GM18517 (cell line): ENCODE data around the gene FXYD3.

Source experiments
- ATAC-seq: cut with Tn5 transposase; IDR thresholded peaks from one replicate; pipeline ENCODE4 v1.9.1; 2021; ENCODE audit warnings: mild to moderate bottlenecking, moderate library complexity; ENCODE audit not compliant: unreplicated experiment

FXYD3 gene

GRCh38 chr19:35115177-35115951, at the start of gene FXYD3:
FXYD3 (plus strand) TSS chr19:35115823; CDS start chr19:35119377, 3,554 bp downstream.
- no peak for ATAC-seq

GRCh38 chr19:35066121-35066520, 49.5 kb upstream of the FXYD3 start:
- no peak for ATAC-seq

- ATAC-seq = no peak
Measured at GRCh38 chr19:35066691-35067563, 48.7 kb upstream of the FXYD3 start.

- no peak for ATAC-seq
Measured at GRCh38 chr19:35068941-35069634, 46.5 kb upstream of the FXYD3 start.

- no peak for ATAC-seq
Measured at GRCh38 chr19:35069696-35070095, 45.9 kb upstream of the FXYD3 start.

- ATAC-seq = no peak
Measured at GRCh38 chr19:35070471-35070870, 45.2 kb upstream of the FXYD3 start.

GRCh38 chr19:35073516-35073915, 42.1 kb upstream of the FXYD3 start:
- no peak for ATAC-seq

- ATAC-seq = no peak
Measured at GRCh38 chr19:35073941-35074340, 41.7 kb upstream of the FXYD3 start.

- no peak for ATAC-seq
Measured at GRCh38 chr19:35074426-35075201, 41.0 kb upstream of the FXYD3 start.

GRCh38 chr19:35075202-35076025, 40.2 kb upstream of the FXYD3 start:
- ATAC-seq = no peak

- ATAC-seq = no peak
Measured at GRCh38 chr19:35076026-35076370, 39.6 kb upstream of the FXYD3 start.

- ATAC-seq = no peak
Measured at GRCh38 chr19:35076657-35077056, 39.0 kb upstream of the FXYD3 start.

- no peak for ATAC-seq
Measured at GRCh38 chr19:35077411-35078223, 38.0 kb upstream of the FXYD3 start.

- no peak for ATAC-seq
Measured at GRCh38 chr19:35079826-35080225, 35.8 kb upstream of the FXYD3 start.

GRCh38 chr19:35080613-35081170, 34.9 kb upstream of the FXYD3 start:
- ATAC-seq = no peak

GRCh38 chr19:35081201-35081600, 34.4 kb upstream of the FXYD3 start:
- no peak for ATAC-seq

GRCh38 chr19:35083691-35084508, 31.7 kb upstream of the FXYD3 start:
- no peak for ATAC-seq

GRCh38 chr19:35084509-35084762, 31.2 kb upstream of the FXYD3 start:
- ATAC-seq = no peak
